ENCODE data around the gene RPL37A. TPM values are rescaled to one million over a fixed set of nuclear protein-coding genes. Genes with fewer than 3 reads are reported as not detected.
A peak's percentile ranks its signal among the peaks of the same experiment; 100 is the strongest.

RPL37A gene
- total and polyA plus RNA-seq, 9 of the 15 experiments (the other 6 are each of a cell fraction or from before 2014, with no cell fraction given) = 1,938 to 3,349 (median 2,436) TPM

DNA sequence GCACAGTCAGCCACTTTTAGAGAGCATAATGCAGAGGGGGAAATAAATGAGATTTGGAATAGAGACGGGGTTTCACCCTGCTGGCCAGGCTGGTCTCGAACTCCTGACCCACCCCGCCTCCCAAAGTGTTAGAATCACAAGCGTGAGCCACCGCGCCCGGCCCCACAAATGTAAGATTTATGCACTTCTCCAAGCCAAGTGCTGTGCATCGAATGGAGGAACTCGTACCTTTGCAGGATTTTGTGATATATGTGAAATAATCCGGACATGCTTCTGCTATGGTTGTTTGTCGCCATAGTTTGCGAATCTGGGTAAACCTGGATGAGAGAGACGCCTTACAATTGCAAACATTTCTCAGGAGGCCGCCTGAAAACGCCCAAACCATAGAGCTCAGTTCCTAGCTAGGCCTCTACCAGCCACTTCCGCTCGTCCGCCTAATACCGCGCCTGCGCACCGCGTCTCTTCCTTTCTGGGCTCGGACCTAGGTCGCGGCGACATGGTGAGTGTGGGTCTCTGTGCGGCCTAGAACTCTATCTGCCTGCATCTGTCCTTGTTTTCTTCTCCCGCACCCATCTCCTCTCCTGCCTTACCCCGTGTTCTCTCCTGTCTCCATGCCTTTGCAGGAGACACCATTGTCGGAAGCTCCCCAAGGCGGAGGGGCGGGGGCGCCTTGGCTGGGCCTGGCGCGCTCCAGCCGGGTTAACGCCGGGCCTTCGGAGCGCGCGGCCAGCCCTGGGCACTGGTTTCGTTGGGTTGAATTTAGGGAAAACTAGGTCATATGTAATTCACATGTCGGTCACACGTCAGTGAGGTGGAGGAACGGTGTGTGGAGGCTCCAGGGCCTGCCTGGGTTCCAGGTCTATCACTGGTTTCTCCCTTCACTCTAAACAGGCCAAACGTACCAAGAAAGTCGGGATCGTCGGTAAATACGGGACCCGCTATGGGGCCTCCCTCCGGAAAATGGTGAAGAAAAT lies at the start of gene RPL37A (continued):
- TF ChIP-seq, protein P1, sequence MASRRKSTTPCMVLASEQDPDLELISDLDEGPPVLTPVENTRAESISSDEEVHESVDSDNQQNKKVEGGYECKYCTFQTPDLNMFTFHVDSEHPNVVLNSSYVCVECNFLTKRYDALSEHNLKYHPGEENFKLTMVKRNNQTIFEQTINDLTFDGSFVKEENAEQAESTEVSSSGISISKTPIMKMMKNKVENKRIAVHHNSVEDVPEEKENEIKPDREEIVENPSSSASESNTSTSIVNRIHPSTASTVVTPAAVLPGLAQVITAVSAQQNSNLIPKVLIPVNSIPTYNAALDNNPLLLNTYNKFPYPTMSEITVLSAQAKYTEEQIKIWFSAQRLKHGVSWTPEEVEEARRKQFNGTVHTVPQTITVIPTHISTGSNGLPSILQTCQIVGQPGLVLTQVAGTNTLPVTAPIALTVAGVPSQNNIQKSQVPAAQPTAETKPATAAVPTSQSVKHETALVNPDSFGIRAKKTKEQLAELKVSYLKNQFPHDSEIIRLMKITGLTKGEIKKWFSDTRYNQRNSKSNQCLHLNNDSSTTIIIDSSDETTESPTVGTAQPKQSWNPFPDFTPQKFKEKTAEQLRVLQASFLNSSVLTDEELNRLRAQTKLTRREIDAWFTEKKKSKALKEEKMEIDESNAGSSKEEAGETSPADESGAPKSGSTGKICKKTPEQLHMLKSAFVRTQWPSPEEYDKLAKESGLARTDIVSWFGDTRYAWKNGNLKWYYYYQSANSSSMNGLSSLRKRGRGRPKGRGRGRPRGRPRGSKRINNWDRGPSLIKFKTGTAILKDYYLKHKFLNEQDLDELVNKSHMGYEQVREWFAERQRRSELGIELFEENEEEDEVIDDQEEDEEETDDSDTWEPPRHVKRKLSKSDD (conservative IDR thresholded peaks at IDR 0.05; ENCODE audit: low read length) = no peak
- TF ChIP-seq FIP1L1 (IDR thresholded peaks at IDR 0.05; ENCODE audit: low read depth, low read length, poor library complexity, severe bottlenecking) (no peak), ZEB2 (IDR thresholded peaks at IDR 0.05) (no peak), RHOXF2B (CRISPR knock-in tag; conservative IDR thresholded peaks at IDR 0.05) (no peak), PHF8 (IDR thresholded peaks at IDR 0.05; ENCODE audit: borderline replicate concordance, low read length) (peak; percentile 93), ZNF318 (IDR thresholded peaks at IDR 0.05; ENCODE audit: borderline replicate concordance in 1 of 2, low read depth in 1 of 2) (peak in 1 of 2 experiments; percentile 92; a peak in 2 of 4 replicates), NCOA1 (IDR thresholded peaks at IDR 0.05; ENCODE audit: low read depth) (no peak), OTX1 (CRISPR knock-in tag; IDR thresholded peaks at IDR 0.05) (peak; percentile 50; the same call in 1 of the 2 replicates), POLR3G (IDR thresholded peaks at IDR 0.05; ENCODE audit: extremely low read depth, insufficient read length, insufficient replicate concordance) (no peak), E2F6 (IDR thresholded peaks at IDR 0.05; ENCODE audit: borderline replicate concordance in 1 of 2, extremely low read depth in 1 of 2, insufficient read depth in 1 of 2, insufficient read length in 1 of 2, low read depth in 1 of 2, low read length in 1 of 2, poor library complexity in 1 of 2, severe bottlenecking in 1 of 2) (no peak)
- TF ChIP-seq, protein P2, sequence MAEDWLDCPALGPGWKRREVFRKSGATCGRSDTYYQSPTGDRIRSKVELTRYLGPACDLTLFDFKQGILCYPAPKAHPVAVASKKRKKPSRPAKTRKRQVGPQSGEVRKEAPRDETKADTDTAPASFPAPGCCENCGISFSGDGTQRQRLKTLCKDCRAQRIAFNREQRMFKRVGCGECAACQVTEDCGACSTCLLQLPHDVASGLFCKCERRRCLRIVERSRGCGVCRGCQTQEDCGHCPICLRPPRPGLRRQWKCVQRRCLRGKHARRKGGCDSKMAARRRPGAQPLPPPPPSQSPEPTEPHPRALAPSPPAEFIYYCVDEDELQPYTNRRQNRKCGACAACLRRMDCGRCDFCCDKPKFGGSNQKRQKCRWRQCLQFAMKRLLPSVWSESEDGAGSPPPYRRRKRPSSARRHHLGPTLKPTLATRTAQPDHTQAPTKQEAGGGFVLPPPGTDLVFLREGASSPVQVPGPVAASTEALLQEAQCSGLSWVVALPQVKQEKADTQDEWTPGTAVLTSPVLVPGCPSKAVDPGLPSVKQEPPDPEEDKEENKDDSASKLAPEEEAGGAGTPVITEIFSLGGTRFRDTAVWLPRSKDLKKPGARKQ (CRISPR knock-in tag; IDR thresholded peaks at IDR 0.05) = no peak
